Mucosa of rectum (tissue), 2 donors: ENCODE data around the gene CAMTA1.

ENCODE experiments used
- H3K27ac ChIP-seq, 2 donors: one replicate each; pipeline ENCODE4 v1.7.0; 2013; ENCODE audit warnings: inconsistent platforms in 2 of 2, low read depth in 2 of 2, low read length in 2 of 2
- H3K27me3 ChIP-seq, 2 donors: one replicate each; pipeline ENCODE4 v1.7.0; 2013; ENCODE audit warnings: low read length in 2 of 2; ENCODE audit not compliant: control insufficient read depth in 2 of 2, insufficient read depth in 2 of 2
- H3K36me3 ChIP-seq, 2 donors: one replicate each; pipeline ENCODE4 v1.7.0; 2013; ENCODE audit warnings: low read length in 2 of 2; ENCODE audit not compliant: control insufficient read depth in 2 of 2, insufficient read depth in 2 of 2
- H3K4me1 ChIP-seq, 2 donors: one replicate each; pipeline ENCODE4 v1.7.0; 2013; ENCODE audit warnings: low read length in 2 of 2, mild to moderate bottlenecking in 1 of 2; ENCODE audit not compliant: control insufficient read depth in 2 of 2, insufficient read depth in 2 of 2
- H3K4me3 ChIP-seq, 2 donors: one replicate each; pipeline ENCODE4 v1.7.0; 2013; ENCODE audit warnings: low read length in 2 of 2
- H3K9ac ChIP-seq, 2 donors: one replicate each; pipeline ENCODE4 v1.7.0; 2013; ENCODE audit warnings: low read length in 2 of 2, low read depth in 1 of 2, mild to moderate bottlenecking in 1 of 2
- H3K9me3 ChIP-seq, 2 donors: one replicate each; pipeline ENCODE4 v1.7.0; 2013; ENCODE audit warnings: low read length in 2 of 2; ENCODE audit not compliant: control insufficient read depth in 2 of 2
- donor health status: healthy.
- donor health status: Normal muscosa, but diverticular disease.

The CAMTA1 gene

GRCh38 chr1:7462617-7463016, 677.4 kb downstream of the CAMTA1 start:
- no peak overlapping the region for H3K9ac ChIP-seq
- no peaks in the 10 kb centered on the region for H3K9me3 ChIP-seq
- no peaks in the 10 kb centered on the region for H3K4me1 ChIP-seq
- H3K36me3 ChIP-seq, result no peaks in the 10 kb centered on the region
- H3K27ac ChIP-seq, result no peak overlapping the region
- no peak overlapping the region for H3K4me3 ChIP-seq
- no peaks in the 10 kb centered on the region for H3K27me3 ChIP-seq

GRCh38 chr1:7463526-7463925, 678.3 kb downstream of the CAMTA1 start:
- no peak overlapping the region for H3K9ac ChIP-seq
- H3K4me3 ChIP-seq, result no peak overlapping the region
- H3K27ac ChIP-seq, result no peak overlapping the region
- H3K27me3 ChIP-seq, result no peaks in the 10 kb centered on the region
- H3K36me3 ChIP-seq, result no peaks in the 10 kb centered on the region
- H3K4me1 ChIP-seq, result no peaks in the 10 kb centered on the region
- H3K9me3 ChIP-seq, result no peaks in the 10 kb centered on the region

DNA sequence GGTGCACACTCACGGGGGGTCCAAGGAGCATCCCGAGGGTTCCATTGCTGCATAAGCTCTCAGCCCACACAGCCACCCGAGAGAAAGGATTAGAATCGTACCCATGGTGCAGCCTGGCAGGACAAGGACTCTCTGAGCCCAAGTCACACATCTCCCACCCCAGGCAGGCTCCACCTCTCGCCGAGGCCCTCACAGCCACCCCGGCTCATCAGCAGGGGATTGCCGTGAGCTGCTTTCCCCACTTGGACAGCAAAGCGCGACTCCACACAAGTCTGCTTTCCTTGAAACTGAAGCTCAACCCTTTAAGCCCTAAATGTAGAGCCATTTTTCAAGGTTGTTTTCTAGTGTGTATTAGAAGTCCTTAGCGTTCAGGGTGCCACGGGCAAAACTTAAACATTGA, 679.5 kb downstream of the CAMTA1 start:
- Histone ChIP-seq H3K27me3 (no peaks in the 10 kb centered on the region), H3K9ac (no peak overlapping the region), H3K36me3 (no peaks in the 10 kb centered on the region), H3K4me3 (no peak overlapping the region), H3K9me3 (no peaks in the 10 kb centered on the region), H3K4me1 (no peaks in the 10 kb centered on the region), H3K27ac (no peak overlapping the region)

DNA sequence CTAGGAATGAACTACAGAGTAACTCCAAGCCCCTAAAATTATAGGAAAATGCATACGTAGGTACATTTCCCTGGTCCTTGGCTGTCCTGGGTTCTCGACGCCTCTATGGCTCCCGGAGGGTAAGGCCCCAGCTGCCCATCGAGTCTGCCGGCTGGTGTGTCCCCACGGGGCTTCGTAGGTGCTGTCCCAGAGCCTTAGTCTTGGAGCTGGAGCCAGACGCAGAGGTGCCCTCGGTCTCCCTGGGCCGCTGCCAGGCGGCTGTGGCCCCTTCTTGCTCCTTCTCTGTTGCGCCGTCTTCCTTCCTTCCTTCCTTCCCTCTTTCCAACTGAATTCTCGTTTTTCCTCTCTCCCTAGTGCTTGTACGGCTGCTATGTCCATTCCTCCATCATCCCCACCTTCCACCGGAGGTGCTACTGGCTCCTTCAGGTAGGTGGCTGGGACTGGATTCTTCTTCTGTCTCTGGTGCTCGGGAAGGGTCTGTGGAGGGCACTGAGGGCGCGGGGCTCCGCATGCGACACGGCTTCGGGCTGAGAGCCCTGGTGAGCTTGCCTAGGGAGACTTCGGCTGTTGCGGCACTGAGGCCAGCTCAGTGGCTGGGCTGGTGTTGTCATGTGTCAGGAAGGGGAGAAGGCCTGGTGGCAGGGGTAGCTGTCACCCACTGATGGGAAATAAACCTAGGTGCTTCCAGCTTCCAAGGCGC, 682.4 kb downstream of the CAMTA1 start:
- Histone ChIP-seq H3K9ac (no peak overlapping the region), H3K4me3 (no peak overlapping the region), H3K27ac (no peak overlapping the region), H3K4me1 (peaks cover 4 to 10% of the 10 kb centered on the region in 2 donors), H3K9me3 (no peaks in the 10 kb centered on the region), H3K36me3 (no peaks in the 10 kb centered on the region), H3K27me3 (no peaks in the 10 kb centered on the region)

GRCh38 chr1:7468248-7468647, 683.0 kb downstream of the CAMTA1 start:
- Histone ChIP-seq H3K4me1 (peaks cover 4 to 10% of the 10 kb centered on the region in 2 donors), H3K27me3 (no peaks in the 10 kb centered on the region), H3K9me3 (no peaks in the 10 kb centered on the region), H3K9ac (no peak overlapping the region), H3K27ac (no peak overlapping the region), H3K36me3 (no peaks in the 10 kb centered on the region), H3K4me3 (no peak overlapping the region)

- Histone ChIP-seq H3K4me3 (no peak overlapping the region), H3K9me3 (no peaks in the 10 kb centered on the region), H3K27ac (no peak overlapping the region), H3K27me3 (no peaks in the 10 kb centered on the region), H3K4me1 (peaks cover 4 to 10% of the 10 kb centered on the region in 2 donors), H3K36me3 (no peaks in the 10 kb centered on the region), H3K9ac (no peak overlapping the region)
These were observed 684.1 kb downstream of the CAMTA1 start for GRCh38 chr1:7469255-7469938.

- peak overlapping the region in 1 of 2 donors; percentile 36 for H3K9ac ChIP-seq
- peak overlapping the region; percentile 34 to 49 for H3K27ac ChIP-seq
- peaks cover 4 to 10% of the 10 kb centered on the region in 2 donors for H3K4me1 ChIP-seq
These were observed 685.8 kb downstream of the CAMTA1 start for GRCh38 chr1:7470904-7471638.

GRCh38 chr1:7471836-7472235, 686.6 kb downstream of the CAMTA1 start:
- no peaks in the 10 kb centered on the region for H3K27me3 ChIP-seq
- no peak overlapping the region for H3K9ac ChIP-seq
- H3K4me1 ChIP-seq, result peaks cover 4 to 10% of the 10 kb centered on the region in 2 donors
- H3K4me3 ChIP-seq, result no peak overlapping the region
- H3K9me3 ChIP-seq, result no peaks in the 10 kb centered on the region
- no peaks in the 10 kb centered on the region for H3K36me3 ChIP-seq
- peak overlapping the region in 1 of 2 donors; percentile 34 for H3K27ac ChIP-seq

More at GRCh38 chr1:7470904-7471638, 685.8 kb downstream of the CAMTA1 start:
- no peaks in the 10 kb centered on the region for H3K27me3 ChIP-seq
- no peaks in the 10 kb centered on the region for H3K36me3 ChIP-seq
- H3K4me3 ChIP-seq, result no peak overlapping the region
- no peaks in the 10 kb centered on the region for H3K9me3 ChIP-seq

DNA sequence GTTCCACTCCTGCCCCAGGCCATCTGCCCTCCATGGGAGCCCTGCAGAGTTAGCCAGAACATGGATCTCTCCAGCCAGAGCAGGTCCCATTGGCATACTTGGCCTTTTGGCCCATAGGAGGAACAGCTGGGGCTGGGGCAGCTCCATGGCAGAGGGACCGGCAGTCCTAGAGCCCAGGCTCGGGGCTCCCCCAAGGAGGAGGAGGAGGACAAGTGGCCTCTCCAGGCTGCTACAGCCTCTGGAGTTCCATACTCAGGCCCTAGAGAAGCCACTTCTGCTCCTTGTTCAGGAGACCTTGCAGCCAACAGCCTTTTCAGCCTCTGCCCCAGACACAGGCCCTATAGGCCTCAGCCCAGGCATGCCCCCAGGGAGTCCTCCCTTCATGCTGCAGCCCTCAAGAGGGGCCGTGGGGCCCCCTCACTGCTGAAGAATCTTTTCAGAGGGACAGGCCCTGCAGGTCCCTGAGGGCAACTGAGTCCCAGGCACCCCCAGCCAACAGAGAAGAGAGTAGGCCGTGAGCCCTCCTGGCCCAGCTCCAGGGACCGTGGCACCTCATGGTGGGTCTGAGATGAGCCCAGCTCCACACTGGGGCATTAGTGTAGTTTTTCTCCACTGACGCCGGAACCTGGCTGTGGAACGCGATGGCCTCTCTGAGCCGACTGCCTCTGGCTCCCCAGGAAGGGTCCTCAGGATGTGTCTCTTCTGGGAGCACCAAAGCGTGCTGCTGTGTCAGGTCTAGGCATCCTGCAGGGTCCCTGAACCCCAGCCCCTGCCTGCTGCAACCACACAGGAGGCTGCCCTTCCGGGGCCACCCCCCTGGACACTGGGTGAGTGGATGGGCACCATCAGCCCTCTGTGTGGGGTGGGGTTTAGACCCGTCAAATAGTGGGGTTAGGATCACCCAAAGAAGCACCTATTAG, 688.2 kb downstream of the CAMTA1 start:
- Histone ChIP-seq H3K4me3 (no peak overlapping the region), H3K27ac (no peak overlapping the region), H3K27me3 (no peaks in the 10 kb centered on the region), H3K36me3 (no peaks in the 10 kb centered on the region), H3K4me1 (peaks cover 4 to 10% of the 10 kb centered on the region in 2 donors), H3K9ac (no peak overlapping the region), H3K9me3 (no peaks in the 10 kb centered on the region)
